ENCODE data around the gene ABHD12. TPM values are rescaled to one million over a fixed set of nuclear protein-coding genes. Genes with fewer than 3 reads are reported as not detected.

ABHD12 gene
- total and polyA plus RNA-seq, 2 experiments from 2014 or later, result 69.5 to 187 TPM

DNA sequence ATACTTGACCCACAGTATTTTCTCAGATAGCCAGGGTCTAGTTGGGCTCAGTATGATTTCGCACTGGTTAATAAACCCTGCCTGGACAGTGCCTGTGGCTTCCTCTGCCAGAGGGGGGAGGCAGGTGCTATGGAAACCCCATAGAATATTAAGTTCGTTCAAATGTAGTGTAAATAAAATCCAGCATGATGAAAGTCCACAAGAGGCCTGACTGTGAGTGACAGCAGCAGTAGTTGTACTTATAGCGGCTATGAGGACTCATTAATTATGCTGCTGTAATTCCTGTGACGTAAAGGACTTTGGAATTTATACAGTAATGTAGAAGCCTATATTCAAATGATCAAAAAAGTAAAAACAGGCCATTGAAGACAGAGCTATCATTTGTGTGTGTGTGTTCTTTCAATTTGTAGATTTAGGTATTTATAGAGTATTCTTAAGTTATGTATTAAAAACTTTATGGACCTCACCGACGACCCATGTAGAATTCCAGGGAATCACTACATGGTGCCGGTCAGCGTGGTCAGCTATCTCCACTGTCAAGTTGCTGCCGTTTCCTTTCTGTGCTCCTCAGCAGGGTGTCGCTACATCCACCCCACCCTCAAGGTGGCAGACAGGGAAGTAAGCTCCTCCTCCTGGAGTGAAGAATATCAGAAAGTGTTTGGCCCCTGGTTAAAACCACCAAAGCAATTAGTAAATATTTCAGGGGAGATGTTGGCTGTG lies 132.7 kb downstream of the ABHD12 start:
- Histone ChIP-seq H3K36me3 (replicated peaks; ENCODE audit: insufficient read depth, low read depth) (no peaks in the 10 kb centered on the region), H3K4me2 (no peak overlapping the region), H2AFZ (no peak overlapping the region), H3K79me2 (peaks cover 63% of the 10 kb centered on the region), H3K9me3 (ENCODE audit: low read depth) (no peaks in the 10 kb centered on the region), H3K27me3 (no peaks in the 10 kb centered on the region), H3K27ac (no peak overlapping the region), H3K4me3 (no peak overlapping the region), H4K20me1 (ENCODE audit: insufficient read depth, poor library complexity, severe bottlenecking) (peaks cover 6% of the 10 kb centered on the region), H3K4me1 (ENCODE audit: insufficient read depth) (peaks cover 15% of the 10 kb centered on the region), H3K9me2 (replicated peaks; ENCODE audit: insufficient read depth) (no peaks in the 10 kb centered on the region)
- TF ChIP-seq, protein P1, sequence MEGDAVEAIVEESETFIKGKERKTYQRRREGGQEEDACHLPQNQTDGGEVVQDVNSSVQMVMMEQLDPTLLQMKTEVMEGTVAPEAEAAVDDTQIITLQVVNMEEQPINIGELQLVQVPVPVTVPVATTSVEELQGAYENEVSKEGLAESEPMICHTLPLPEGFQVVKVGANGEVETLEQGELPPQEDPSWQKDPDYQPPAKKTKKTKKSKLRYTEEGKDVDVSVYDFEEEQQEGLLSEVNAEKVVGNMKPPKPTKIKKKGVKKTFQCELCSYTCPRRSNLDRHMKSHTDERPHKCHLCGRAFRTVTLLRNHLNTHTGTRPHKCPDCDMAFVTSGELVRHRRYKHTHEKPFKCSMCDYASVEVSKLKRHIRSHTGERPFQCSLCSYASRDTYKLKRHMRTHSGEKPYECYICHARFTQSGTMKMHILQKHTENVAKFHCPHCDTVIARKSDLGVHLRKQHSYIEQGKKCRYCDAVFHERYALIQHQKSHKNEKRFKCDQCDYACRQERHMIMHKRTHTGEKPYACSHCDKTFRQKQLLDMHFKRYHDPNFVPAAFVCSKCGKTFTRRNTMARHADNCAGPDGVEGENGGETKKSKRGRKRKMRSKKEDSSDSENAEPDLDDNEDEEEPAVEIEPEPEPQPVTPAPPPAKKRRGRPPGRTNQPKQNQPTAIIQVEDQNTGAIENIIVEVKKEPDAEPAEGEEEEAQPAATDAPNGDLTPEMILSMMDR (IDR thresholded peaks at IDR 0.05; ENCODE audit: poor library complexity), result no peak
- no peak for TF ChIP-seq EZH2 (IDR thresholded peaks at IDR 0.05; ENCODE audit: borderline replicate concordance)
- no peak for TF ChIP-seq EZH2phosphoT487 (IDR thresholded peaks at IDR 0.05; ENCODE audit: low read depth, severe bottlenecking, unreplicated experiment)
- 87% methylated on average over 10 of the region's 10 CpGs for WGBS (ENCODE audit: low lambda C conversion rate, missing lambda C conversion rate)
- DNase-seq (ENCODE audit: low spot score), result no peak

DNA sequence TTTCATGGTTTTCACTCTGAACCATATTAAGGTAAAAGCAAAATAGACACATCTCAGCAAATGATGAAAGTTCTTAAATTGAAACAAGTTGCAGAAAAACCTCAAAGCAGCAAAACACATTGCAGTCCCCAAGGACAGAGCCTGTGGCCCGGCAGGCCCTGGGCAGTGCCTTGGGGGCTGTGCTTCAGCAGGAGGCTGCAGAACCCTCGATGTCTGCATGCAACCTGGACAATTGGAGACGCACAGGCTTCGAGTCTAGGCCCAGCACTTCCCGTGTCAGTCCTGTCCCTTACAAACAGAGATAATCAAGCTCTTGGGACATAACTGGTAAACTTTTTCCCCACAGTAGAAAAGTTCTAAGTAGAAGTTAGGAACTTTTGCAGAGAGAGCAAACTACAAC lies 133.5 kb downstream of the ABHD12 start:
- Histone ChIP-seq H3K79me2 (peaks cover 71% of the 10 kb centered on the region), H4K20me1 (ENCODE audit: insufficient read depth, poor library complexity, severe bottlenecking) (peaks cover 8% of the 10 kb centered on the region), H3K9me2 (replicated peaks; ENCODE audit: insufficient read depth) (no peaks in the 10 kb centered on the region), H2AFZ (no peak overlapping the region), H3K27me3 (no peaks in the 10 kb centered on the region), H3K27ac (no peak overlapping the region), H3K36me3 (replicated peaks; ENCODE audit: insufficient read depth, low read depth) (no peaks in the 10 kb centered on the region), H3K4me3 (no peak overlapping the region), H3K4me2 (no peak overlapping the region), H3K4me1 (ENCODE audit: insufficient read depth) (peaks cover 15% of the 10 kb centered on the region), H3K9me3 (ENCODE audit: low read depth) (no peaks in the 10 kb centered on the region)
- no peak for DNase-seq (ENCODE audit: low spot score)
- no peak for TF ChIP-seq EZH2 (IDR thresholded peaks at IDR 0.05; ENCODE audit: borderline replicate concordance)
- no peak for TF ChIP-seq EZH2phosphoT487 (IDR thresholded peaks at IDR 0.05; ENCODE audit: low read depth, severe bottlenecking, unreplicated experiment)
- TF ChIP-seq, protein P1 (IDR thresholded peaks at IDR 0.05; ENCODE audit: poor library complexity), result no peak
- WGBS (ENCODE audit: low lambda C conversion rate, missing lambda C conversion rate), result 91% methylated on average over 5 of the region's 5 CpGs

DNA sequence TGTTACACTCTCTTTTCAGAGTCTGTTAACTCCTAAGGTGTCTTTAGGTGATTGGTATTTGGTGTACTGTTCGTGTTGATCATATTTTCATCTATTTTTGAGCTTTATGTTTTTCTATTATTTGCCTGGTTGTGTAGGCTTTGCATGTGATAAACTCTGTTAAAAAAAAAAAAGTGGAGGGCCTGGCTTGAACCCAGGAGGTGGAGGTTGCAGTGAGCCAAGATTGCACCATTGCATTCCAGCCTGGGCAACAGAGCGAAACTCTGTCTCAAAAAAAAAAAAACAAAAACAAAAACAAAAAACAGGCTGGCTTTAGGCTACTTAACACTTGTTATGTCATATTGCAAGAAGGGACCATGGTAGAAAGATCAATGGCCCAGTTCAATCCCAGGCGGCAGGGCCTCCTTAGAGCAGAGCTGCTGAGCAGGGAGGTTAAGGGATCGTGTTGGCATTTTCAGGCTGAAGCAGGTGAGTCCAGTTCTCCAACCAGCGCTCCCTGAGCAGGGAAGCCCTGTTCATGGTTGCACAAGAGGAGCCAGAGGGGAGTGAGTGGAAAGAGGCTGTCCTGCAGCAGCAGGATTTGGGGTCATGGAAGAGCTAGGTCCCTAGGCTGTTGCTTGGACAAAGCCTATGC lies 134.3 kb downstream of the ABHD12 start:
- H3K27ac ChIP-seq, result no peak overlapping the region
- H3K4me2 ChIP-seq, result no peak overlapping the region
- no peaks in the 10 kb centered on the region for H3K27me3 ChIP-seq
- H2AFZ ChIP-seq, result no peak overlapping the region
- H3K9me2 ChIP-seq (replicated peaks; ENCODE audit: insufficient read depth), result no peaks in the 10 kb centered on the region
- DNase-seq (ENCODE audit: low spot score), result no peak
- peaks cover 10% of the 10 kb centered on the region for H4K20me1 ChIP-seq (ENCODE audit: insufficient read depth, poor library complexity, severe bottlenecking)
- peaks cover 15% of the 10 kb centered on the region for H3K4me1 ChIP-seq (ENCODE audit: insufficient read depth)
- TF ChIP-seq EZH2phosphoT487 (IDR thresholded peaks at IDR 0.05; ENCODE audit: low read depth, severe bottlenecking, unreplicated experiment) (no peak), EZH2 (IDR thresholded peaks at IDR 0.05; ENCODE audit: borderline replicate concordance) (no peak)
- TF ChIP-seq, protein P1 (IDR thresholded peaks at IDR 0.05; ENCODE audit: poor library complexity), result no peak
- H3K4me3 ChIP-seq, result no peak overlapping the region
- no peaks in the 10 kb centered on the region for H3K36me3 ChIP-seq (replicated peaks; ENCODE audit: insufficient read depth, low read depth)
- H3K9me3 ChIP-seq (ENCODE audit: low read depth), result no peaks in the 10 kb centered on the region
- WGBS (ENCODE audit: low lambda C conversion rate, missing lambda C conversion rate), result 90% methylated on average over 5 of the region's 5 CpGs
- H3K79me2 ChIP-seq, result peaks cover 79% of the 10 kb centered on the region
